SKM-1 (cell line): ENCODE results near the gene TRIM9.

Source experiments
- DNase-seq: peaks from one replicate; lab custom pipeline; 2025; ENCODE audit not compliant: unreplicated experiment; lab: John Stamatoyannopoulos, UW

TRIM9 gene

DNA sequence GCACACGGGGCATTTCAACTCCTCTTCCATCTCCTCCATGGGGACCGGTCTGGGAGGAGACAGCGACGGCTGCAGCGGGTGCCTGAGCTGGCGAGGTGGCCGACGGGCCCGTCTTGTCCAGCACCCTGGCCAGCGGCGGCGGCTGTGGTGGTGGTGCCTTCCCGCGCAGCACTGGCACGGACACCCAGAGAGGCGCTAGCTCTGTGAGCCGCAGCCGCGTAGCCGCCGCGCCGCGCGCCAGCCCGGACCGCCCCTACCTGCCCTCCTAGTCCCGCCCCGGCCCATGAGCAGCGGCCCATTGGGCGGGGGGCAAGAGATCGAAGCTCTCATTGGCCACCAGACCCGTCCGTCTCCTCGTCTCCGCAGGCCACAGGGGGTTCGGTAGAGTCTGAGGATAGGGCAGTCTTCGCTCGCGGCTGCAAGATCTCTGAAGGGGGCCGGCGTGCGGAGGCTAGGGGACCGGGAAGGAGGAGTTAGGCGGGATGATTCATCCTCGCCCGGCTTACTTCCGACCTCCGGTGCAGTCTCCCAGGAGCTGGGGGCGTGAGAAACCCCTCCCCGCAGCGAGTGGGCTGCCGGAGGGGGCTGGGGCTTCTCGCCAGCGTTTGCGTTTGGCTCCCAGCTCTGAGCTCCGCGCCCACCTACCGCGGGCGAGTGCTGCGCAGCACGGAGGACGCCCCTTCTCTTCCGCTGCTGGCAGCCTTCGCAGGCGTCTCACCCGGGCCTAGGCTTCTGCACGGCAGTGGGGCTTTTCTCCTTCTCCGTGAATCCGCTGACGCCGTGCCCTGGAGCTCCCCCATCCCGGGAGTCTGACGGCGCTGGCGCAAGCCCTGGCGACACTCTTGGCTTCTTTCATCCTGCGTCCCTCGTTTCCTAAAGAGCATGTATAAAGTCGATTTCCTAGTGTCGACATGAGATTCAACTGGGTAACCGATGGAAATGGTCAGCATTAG lies at the start of gene TRIM9:
Gene TRIM9, minus strand, starts transcription at position 205 of the 953 bp plus-strand sequence. Its CDS starts 166 bp downstream, at position 39.
- peak; percentile 9 for DNase-seq

- DNase-seq, result no peak
These were observed 46.0 kb upstream of the TRIM9 start for GRCh38 chr14:51140856-51141255.

GRCh38 chr14:51140338-51140737 lies 45.4 kb upstream of the TRIM9 start:
- DNase-seq, result no peak

- peak; percentile 58 for DNase-seq
These were observed 44.3 kb upstream of the TRIM9 start for GRCh38 chr14:51139121-51139681.

GRCh38 chr14:51138404-51139103 lies 43.6 kb upstream of the TRIM9 start:
- DNase-seq, result no peak

- DNase-seq, result no peak
These were observed 36.6 kb upstream of the TRIM9 start for GRCh38 chr14:51131516-51131915.

DNA sequence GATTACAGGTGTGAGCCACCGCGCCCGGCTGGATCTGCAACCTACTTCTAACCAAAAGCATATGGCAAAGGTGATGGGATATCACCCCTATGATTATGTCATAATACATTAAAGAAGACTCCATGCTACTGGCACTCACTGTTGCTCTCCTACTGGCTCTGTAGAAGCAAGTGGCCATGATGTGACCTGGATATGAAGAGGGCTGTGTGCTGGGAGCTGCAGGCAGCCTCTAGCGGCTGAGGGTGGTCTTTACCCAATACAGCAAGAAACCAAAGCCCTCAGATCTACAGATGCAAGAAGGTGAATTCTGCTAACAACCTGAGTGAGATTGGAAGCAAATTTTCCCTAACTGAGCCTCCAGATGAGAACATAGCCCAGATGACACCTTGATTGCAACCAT lies 34.2 kb upstream of the TRIM9 start:
- no peak for DNase-seq

GRCh38 chr14:51124029-51124428 lies 29.1 kb upstream of the TRIM9 start:
- no peak for DNase-seq

DNA sequence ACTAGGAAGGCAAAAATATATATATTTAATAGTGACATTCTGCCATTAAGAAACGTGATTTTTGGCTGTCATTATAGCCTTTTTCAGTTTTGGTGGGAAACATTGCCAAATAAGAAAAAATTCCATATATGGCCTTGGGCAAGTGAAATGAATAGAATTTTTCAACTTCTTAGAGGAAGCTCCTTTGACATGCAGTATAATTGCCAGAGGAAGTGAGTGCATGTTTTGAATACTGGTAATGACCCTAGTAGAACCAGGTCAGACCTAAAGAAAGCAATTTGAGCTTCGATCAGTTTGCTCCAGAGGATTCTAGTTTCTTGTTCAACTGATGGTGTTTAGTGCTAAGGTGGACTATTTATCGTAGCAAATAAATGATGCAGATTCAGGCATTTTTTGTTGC lies 26.2 kb upstream of the TRIM9 start:
- no peak for DNase-seq

- no peak for DNase-seq
These were observed 24.6 kb upstream of the TRIM9 start for GRCh38 chr14:51119411-51120051.

- no peak for DNase-seq
These were observed 24.1 kb upstream of the TRIM9 start for GRCh38 chr14:51118993-51119392.

- no peak for DNase-seq
These were observed 22.7 kb upstream of the TRIM9 start for GRCh38 chr14:51117593-51117992.

DNA sequence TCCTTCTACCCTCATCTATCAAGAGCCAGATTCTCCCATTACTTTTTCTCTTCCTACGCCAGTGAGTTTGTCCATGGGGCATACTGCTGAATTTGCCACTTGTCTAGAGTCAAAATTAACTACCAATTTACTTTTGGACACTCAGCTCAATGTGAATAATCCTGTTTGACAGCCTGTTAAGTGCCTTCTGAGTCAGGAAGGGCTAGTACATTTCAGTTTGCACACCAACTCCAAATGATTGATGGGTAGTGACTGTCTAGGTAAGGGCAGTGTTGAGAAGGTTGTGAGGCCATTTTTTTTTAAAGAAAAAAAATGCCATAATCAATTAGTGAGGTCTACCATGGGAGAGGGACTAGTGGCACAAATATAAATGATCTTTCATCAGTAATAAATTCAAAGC lies 21.8 kb upstream of the TRIM9 start:
- DNase-seq, result no peak

GRCh38 chr14:51109651-51110050 lies 14.7 kb upstream of the TRIM9 start:
- no peak for DNase-seq

DNA sequence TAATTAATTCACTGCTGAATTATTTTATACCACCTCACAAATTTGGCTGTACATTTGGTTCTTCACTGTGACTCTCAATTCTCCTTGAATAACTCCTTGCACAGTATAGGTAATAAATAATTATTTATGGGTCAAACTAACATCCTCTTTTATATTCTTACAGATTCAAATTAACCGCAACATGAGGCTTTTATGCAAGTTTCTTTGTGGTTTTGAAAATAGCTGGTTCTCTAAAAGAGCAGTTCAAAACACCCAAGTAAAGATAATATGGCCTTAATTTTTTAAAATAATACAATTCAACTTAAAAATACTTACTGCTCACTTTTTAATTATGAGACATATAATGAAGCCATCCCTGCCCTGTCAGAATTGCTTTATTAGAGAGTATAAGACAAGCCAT lies 12.9 kb upstream of the TRIM9 start:
- DNase-seq, result no peak

- DNase-seq, result no peak
These were observed 9.6 kb upstream of the TRIM9 start for GRCh38 chr14:51104467-51104866.

DNA sequence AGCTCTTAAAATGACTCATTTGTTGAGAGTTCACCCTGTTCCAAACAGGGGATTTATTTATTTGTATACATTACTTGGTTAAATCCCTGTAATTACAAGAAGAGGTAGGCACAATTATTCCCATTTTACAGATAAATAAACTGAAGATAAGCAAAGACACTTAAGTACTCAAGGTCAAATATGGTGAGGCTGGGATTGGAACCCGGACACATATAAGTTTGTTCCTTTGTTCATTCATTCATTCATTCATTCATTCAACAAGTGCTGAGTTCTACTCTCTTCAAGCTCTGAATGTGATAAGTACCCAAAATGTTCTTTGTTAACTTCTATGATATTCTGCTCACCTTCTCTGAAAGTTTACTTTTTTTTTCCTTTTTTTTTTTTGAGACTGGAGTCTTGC lies 2.4 kb upstream of the TRIM9 start:
- DNase-seq, result no peak

GRCh38 chr14:51096870-51097269 lies 2.0 kb upstream of the TRIM9 start:
- no peak for DNase-seq

GRCh38 chr14:51095854-51096823 lies 1.2 kb upstream of the TRIM9 start:
- DNase-seq, result no peak

GRCh38 chr14:51094282-51094821 lies 553 bp downstream of the TRIM9 start:
- no peak for DNase-seq
